ENCODE data around the gene CLK4. TPM values are rescaled to one million over a fixed set of nuclear protein-coding genes. Genes with fewer than 3 reads are reported as not detected.

The CLK4 gene
- total and polyA plus RNA-seq, 2 donors from 2014 or later, result 15.4 to 37.8 TPM

GRCh38 chr5:178576591-178577351 is 50.1 kb downstream of the CLK4 start:
- Histone ChIP-seq H3K27me3 (ENCODE audit: control insufficient read depth, insufficient read depth, low read length) (peaks cover 2% of the 10 kb centered on the region), H3K9me3 (ENCODE audit: control insufficient read depth in 2 of 3, insufficient read depth in 1 of 3, low read length in 3 of 3) (peaks cover 0 to 2% (median 0%) of the 10 kb centered on the region in 3 donors), H3K27ac (ENCODE audit: low read depth in 2 of 2, low read length in 2 of 2) (no peak overlapping the region), H3K9ac (ENCODE audit: low read length in 3 of 3) (no peak overlapping the region), H3K36me3 (ENCODE audit: control insufficient read depth in 2 of 3, insufficient read depth in 3 of 3, low read length in 3 of 3) (no peaks in the 10 kb centered on the region), H3K4me1 (ENCODE audit: control insufficient read depth in 2 of 3, insufficient read depth in 2 of 3, low read depth in 1 of 3, low read length in 3 of 3) (peaks cover 0 to 4% (median 0%) of the 10 kb centered on the region in 3 donors), H3K4me3 (ENCODE audit: low read length in 3 of 3) (peak overlapping the region in 1 of 3 donors; percentile 32)
- FAIRE-seq (no peak), DNase-seq (peak; percentile 42 to 75 (median 55))
- no peak for TF ChIP-seq CTCF (IDR thresholded peaks at IDR 0.05; ENCODE audit: borderline replicate concordance, extremely low read depth, insufficient read depth)
- intact Hi-C loops (cut with DNase I), result no loop called here

GRCh38 chr5:178573216-178573615 is 53.6 kb downstream of the CLK4 start:
- Histone ChIP-seq H3K4me1 (ENCODE audit: control insufficient read depth in 2 of 3, insufficient read depth in 2 of 3, low read depth in 1 of 3, low read length in 3 of 3) (peaks cover 0 to 4% (median 0%) of the 10 kb centered on the region in 3 donors), H3K9ac (ENCODE audit: low read length in 3 of 3) (no peak overlapping the region), H3K9me3 (ENCODE audit: control insufficient read depth in 2 of 3, insufficient read depth in 1 of 3, low read length in 3 of 3) (peaks cover 0 to 2% (median 0%) of the 10 kb centered on the region in 3 donors), H3K4me3 (ENCODE audit: low read length in 3 of 3) (no peak overlapping the region), H3K36me3 (ENCODE audit: control insufficient read depth in 2 of 3, insufficient read depth in 3 of 3, low read length in 3 of 3) (no peaks in the 10 kb centered on the region), H3K27me3 (ENCODE audit: control insufficient read depth, insufficient read depth, low read length) (peaks cover 2% of the 10 kb centered on the region), H3K27ac (ENCODE audit: low read depth in 2 of 2, low read length in 2 of 2) (no peak overlapping the region)
- no peak for FAIRE-seq
- intact Hi-C loops (cut with DNase I), result no loop called here
- no peak for DNase-seq
- TF ChIP-seq CTCF (IDR thresholded peaks at IDR 0.05; ENCODE audit: borderline replicate concordance, extremely low read depth, insufficient read depth), result no peak

- DNase-seq (no peak), FAIRE-seq (no peak)
- H3K9me3 ChIP-seq (ENCODE audit: control insufficient read depth in 2 of 3, insufficient read depth in 1 of 3, low read length in 3 of 3), result no peaks in the 10 kb centered on the region
- intact Hi-C loops (cut with DNase I), result no loop called here
- H3K36me3 ChIP-seq (ENCODE audit: control insufficient read depth in 2 of 3, insufficient read depth in 3 of 3, low read length in 3 of 3), result no peaks in the 10 kb centered on the region
- no peaks in the 10 kb centered on the region for H3K4me1 ChIP-seq (ENCODE audit: control insufficient read depth in 2 of 3, insufficient read depth in 2 of 3, low read depth in 1 of 3, low read length in 3 of 3)
- H3K4me3 ChIP-seq (ENCODE audit: low read length in 3 of 3), result no peak overlapping the region
- no peaks in the 10 kb centered on the region for H3K27me3 ChIP-seq (ENCODE audit: control insufficient read depth, insufficient read depth, low read length)
- TF ChIP-seq CTCF (IDR thresholded peaks at IDR 0.05; ENCODE audit: borderline replicate concordance, extremely low read depth, insufficient read depth), result no peak
- no peak overlapping the region for H3K9ac ChIP-seq (ENCODE audit: low read length in 3 of 3)
- H3K27ac ChIP-seq (ENCODE audit: low read depth in 2 of 2, low read length in 2 of 2), result no peak overlapping the region
Observed at GRCh38 chr5:178572617-178573016, 54.2 kb downstream of the CLK4 start.

All from kidney (tissue), 14 donors.